Airway epithelial cell (primary cell): Measurements from ENCODE around the gene NXF3. TPM values are rescaled to one million over a fixed set of nuclear protein-coding genes. Genes with fewer than 3 reads are reported as not detected.

Experiments
- total RNA-seq: library from RNA; depleted of rRNA; stranded (reverse); fragments of >200 nt; gene quantifications from 2 replicates; pipeline ENCODE4 v1.2.3, GENCODE V29; 2015

NXF3 gene, protein sequence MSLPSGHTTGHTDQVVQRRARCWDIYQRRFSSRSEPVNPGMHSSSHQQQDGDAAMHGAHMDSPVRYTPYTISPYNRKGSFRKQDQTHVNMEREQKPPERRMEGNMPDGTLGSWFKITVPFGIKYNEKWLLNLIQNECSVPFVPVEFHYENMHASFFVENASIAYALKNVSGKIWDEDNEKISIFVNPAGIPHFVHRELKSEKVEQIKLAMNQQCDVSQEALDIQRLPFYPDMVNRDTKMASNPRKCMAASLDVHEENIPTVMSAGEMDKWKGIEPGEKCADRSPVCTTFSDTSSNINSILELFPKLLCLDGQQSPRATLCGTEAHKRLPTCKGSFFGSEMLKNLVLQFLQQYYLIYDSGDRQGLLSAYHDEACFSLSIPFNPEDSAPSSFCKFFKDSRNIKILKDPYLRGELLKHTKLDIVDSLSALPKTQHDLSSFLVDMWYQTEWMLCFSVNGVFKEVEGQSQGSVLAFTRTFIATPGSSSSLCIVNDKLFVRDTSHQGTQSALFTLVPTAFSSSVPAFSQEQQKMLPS
- total RNA-seq = not detected in 2 replicates

DNA sequence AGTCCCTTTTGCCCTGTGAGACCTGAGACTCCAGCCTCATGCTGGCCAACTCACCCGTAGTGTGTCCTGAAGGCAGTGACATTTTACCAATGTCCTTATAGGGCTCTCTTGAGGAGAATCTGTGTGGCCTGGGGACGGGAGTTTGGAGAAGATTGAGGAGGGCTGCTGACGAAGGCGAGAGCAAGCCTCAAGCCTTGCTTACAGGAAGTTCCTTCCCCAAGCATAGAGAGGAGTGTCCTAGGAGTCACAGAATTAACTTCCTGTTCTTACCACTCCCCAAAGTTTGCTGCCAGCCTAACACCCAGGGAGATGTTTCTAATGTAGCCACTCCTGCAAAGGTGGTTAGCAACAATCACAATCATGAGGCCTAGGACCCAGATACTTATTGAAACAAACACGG is at the start of gene NXF3:
NXF3 (minus strand) TSS at position 202 of the 400 bp plus-strand sequence; CDS start at position 82, 120 bp downstream.

DNA sequence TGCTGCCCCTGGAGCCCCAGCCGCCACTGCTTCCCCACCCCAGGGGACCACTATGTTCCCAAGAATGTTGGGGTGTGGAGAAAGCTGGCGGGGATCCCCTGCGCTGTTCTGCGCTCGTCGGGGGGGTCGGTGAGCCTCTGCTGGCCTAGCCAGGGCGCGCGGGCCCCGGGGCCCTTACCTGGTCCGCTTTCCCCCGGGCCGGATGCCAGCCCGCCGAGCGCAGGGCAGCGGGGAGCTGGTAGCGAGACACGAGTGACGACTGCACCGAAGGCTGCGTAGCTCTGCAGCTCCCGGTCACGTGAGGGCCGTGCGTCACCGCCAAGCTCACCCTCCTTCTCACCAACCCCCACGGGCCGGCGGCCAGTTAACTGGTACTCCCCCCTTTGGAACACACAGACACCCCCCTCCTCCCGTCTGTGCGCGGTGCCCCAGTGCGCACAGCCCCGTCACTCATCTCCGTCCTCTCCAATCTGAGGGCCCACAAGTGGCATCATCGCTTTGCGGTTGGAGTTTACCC is 29.0 kb downstream of the NXF3 start, which contains the start of gene BEX1:
BEX1 (minus strand) TSS at position 254 of the 517 bp plus-strand sequence. CDS start 897 bp downstream, outside the sequence.

Other genes starting within 250 kb of the NXF3 start
- not detected in 2 replicates for gene RAB40AL, start 155.9 kb downstream of the NXF3 start, total RNA-seq
- gene BEX1, start 29.0 kb downstream of the NXF3 start, total RNA-seq = 1.9 TPM in 1 of 2 replicates, not detected in the other
- 18.3 and 20.9 TPM in 2 replicates for gene BEX4, start 122.0 kb upstream of the NXF3 start, total RNA-seq
- gene TCEAL8, start 162.0 kb upstream of the NXF3 start, total RNA-seq = 75.7 and 83.1 TPM in 2 replicates
- gene TCEAL5, start 183.6 kb upstream of the NXF3 start, total RNA-seq = not detected in 2 replicates
- gene BEX2, start 217.8 kb upstream of the NXF3 start, total RNA-seq = 3.6 and 4.0 TPM in 2 replicates
- gene TCEAL7, start 237.1 kb upstream of the NXF3 start, total RNA-seq = 3.6 TPM in 1 of 2 replicates, not detected in the other